ENCODE data around the gene GGT7.
"Not testable (repeated sequence)": the region's sequence is repeated elsewhere in the genome, so short reads cannot be mapped to it uniquely, and the experiment has no call there.

- TF ChIP-seq RBBP5 (IDR thresholded peaks at IDR 0.05; ENCODE audit: borderline replicate concordance, insufficient read depth, low read length, poor library complexity, severe bottlenecking); FOS (IDR thresholded peaks at IDR 0.05; ENCODE audit: extremely low read depth, insufficient read length); NFYB (IDR thresholded peaks at IDR 0.05; ENCODE audit: extremely low read depth, insufficient read length); POLR2AphosphoS2 (IDR thresholded peaks at IDR 0.05; ENCODE audit: low read length); JUN (IDR thresholded peaks at IDR 0.05; ENCODE audit: borderline replicate concordance, low read depth, low read length); JUN (CRISPR knock-in tag; IDR thresholded peaks at IDR 0.05; ENCODE audit: borderline replicate concordance); SIN3A (IDR thresholded peaks at IDR 0.05; ENCODE audit: borderline replicate concordance in 2 of 2, control insufficient read depth in 1 of 2, low read depth in 2 of 2, low read length in 2 of 2); CBX8 (IDR thresholded peaks at IDR 0.05; ENCODE audit: borderline replicate concordance, extremely low read depth, low read depth, low read length, poor library complexity, severe bottlenecking); KDM1A (IDR thresholded peaks at IDR 0.05); ZNF318 (IDR thresholded peaks at IDR 0.05; ENCODE audit: borderline replicate concordance in 1 of 2, low read depth in 1 of 2); HDAC6 (IDR thresholded peaks at IDR 0.05; ENCODE audit: low read depth, low read length); CTCF (IDR thresholded peaks at IDR 0.05 in 2 of 3, conservative IDR thresholded peaks at IDR 0.05 in 1 of 3; ENCODE audit: insufficient read depth in 2 of 3, low read depth in 1 of 3, low read length in 3 of 3): not testable (repeated sequence)
- TF ChIP-seq, protein P1, sequence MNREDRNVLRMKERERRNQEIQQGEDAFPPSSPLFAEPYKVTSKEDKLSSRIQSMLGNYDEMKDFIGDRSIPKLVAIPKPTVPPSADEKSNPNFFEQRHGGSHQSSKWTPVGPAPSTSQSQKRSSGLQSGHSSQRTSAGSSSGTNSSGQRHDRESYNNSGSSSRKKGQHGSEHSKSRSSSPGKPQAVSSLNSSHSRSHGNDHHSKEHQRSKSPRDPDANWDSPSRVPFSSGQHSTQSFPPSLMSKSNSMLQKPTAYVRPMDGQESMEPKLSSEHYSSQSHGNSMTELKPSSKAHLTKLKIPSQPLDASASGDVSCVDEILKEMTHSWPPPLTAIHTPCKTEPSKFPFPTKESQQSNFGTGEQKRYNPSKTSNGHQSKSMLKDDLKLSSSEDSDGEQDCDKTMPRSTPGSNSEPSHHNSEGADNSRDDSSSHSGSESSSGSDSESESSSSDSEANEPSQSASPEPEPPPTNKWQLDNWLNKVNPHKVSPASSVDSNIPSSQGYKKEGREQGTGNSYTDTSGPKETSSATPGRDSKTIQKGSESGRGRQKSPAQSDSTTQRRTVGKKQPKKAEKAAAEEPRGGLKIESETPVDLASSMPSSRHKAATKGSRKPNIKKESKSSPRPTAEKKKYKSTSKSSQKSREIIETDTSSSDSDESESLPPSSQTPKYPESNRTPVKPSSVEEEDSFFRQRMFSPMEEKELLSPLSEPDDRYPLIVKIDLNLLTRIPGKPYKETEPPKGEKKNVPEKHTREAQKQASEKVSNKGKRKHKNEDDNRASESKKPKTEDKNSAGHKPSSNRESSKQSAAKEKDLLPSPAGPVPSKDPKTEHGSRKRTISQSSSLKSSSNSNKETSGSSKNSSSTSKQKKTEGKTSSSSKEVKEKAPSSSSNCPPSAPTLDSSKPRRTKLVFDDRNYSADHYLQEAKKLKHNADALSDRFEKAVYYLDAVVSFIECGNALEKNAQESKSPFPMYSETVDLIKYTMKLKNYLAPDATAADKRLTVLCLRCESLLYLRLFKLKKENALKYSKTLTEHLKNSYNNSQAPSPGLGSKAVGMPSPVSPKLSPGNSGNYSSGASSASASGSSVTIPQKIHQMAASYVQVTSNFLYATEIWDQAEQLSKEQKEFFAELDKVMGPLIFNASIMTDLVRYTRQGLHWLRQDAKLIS (CRISPR knock-in tag; IDR thresholded peaks at IDR 0.05): not testable (repeated sequence)
Measured at GRCh38 chr20:34807944-34808465, 64.7 kb downstream of the GGT7 start.
